ENCODE measurements around the gene RFX6.
A peak's percentile ranks its signal among the peaks of the same experiment; 100 is the strongest.

Gene RFX6

DNA sequence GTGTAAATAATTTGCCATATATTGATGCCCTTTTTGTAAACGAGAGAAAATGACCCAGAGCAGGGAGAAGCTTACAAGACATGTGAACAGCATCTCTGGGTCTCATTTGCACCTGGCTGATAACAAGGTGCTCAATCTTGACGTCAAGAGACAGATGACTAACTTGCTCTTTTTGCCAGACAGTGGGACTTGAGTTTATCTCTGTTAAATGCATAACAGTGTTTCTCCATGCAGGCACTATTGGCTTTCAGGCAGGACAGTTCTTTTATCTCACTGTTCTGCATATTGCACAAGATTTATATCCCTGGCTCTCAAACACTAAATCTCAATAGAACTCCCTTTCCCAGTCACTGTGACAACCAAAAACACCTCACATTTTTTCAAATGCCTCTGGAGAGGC, 56.4 kb downstream of the RFX6 start (continued):
- TF ChIP-seq, protein P1, sequence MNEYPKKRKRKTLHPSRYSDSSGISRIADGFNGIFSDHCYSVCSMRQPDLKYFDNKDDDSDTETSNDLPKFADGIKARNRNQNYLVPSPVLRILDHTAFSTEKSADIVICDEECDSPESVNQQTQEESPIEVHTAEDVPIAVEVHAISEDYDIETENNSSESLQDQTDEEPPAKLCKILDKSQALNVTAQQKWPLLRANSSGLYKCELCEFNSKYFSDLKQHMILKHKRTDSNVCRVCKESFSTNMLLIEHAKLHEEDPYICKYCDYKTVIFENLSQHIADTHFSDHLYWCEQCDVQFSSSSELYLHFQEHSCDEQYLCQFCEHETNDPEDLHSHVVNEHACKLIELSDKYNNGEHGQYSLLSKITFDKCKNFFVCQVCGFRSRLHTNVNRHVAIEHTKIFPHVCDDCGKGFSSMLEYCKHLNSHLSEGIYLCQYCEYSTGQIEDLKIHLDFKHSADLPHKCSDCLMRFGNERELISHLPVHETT (tag by site-specific recombination; IDR thresholded peaks at IDR 0.05): peak; percentile 43; the same call in 1 of the 2 replicates
- TF ChIP-seq ZNF658 (tag by site-specific recombination; IDR thresholded peaks at IDR 0.05) (no peak), ZNF660 (tag by site-specific recombination; IDR thresholded peaks at IDR 0.05) (no peak), ZNF529 (tag by site-specific recombination; IDR thresholded peaks at IDR 0.05; ENCODE audit: insufficient replicate concordance) (no peak), ZNF174 (tag by site-specific recombination; IDR thresholded peaks at IDR 0.05) (no peak), WT1 (tag by site-specific recombination; IDR thresholded peaks at IDR 0.05) (peak; percentile 59), KLF1 (tag by site-specific recombination; IDR thresholded peaks at IDR 0.05) (no peak), ZNF521 (tag by site-specific recombination; IDR thresholded peaks at IDR 0.05) (no peak), SP7 (tag by site-specific recombination; IDR thresholded peaks at IDR 0.05) (no peak), ZNF248 (tag by site-specific recombination; IDR thresholded peaks at IDR 0.05) (no peak), ZNF184 (tag by site-specific recombination; IDR thresholded peaks at IDR 0.05) (0 out of 2 replicates have a peak, but pooled peaks have one; percentile 33), ZNF501 (tag by site-specific recombination; IDR thresholded peaks at IDR 0.05) (peak; percentile 35; the same call in 1 of the 2 replicates), ZNF394 (tag by site-specific recombination; IDR thresholded peaks at IDR 0.05; ENCODE audit: borderline replicate concordance) (peak; percentile 58; the same call in 1 of the 2 replicates), YY2 (tag by site-specific recombination; IDR thresholded peaks at IDR 0.05) (no peak), ZFP69B (tag by site-specific recombination; IDR thresholded peaks at IDR 0.05) (no peak), SP3 (tag by site-specific recombination; IDR thresholded peaks at IDR 0.05) (peak; percentile 42), KLF10 (tag by site-specific recombination; IDR thresholded peaks at IDR 0.05) (no peak), ZNF624 (tag by site-specific recombination; IDR thresholded peaks at IDR 0.05) (no peak), ZNF23 (tag by site-specific recombination; IDR thresholded peaks at IDR 0.05; ENCODE audit: borderline replicate concordance) (no peak), ZNF19 (tag by site-specific recombination; IDR thresholded peaks at IDR 0.05; ENCODE audit: low read depth) (no peak), ZNF785 (tag by site-specific recombination; IDR thresholded peaks at IDR 0.05) (no peak), ZNF341 (tag by site-specific recombination; IDR thresholded peaks at IDR 0.05; ENCODE audit: low read depth) (no peak), ZNF629 (tag by site-specific recombination; IDR thresholded peaks at IDR 0.05) (peak; percentile 84), ZNF175 (tag by site-specific recombination; IDR thresholded peaks at IDR 0.05) (no peak), SALL2 (tag by site-specific recombination; IDR thresholded peaks at IDR 0.05; ENCODE audit: borderline replicate concordance) (no peak), ZNF416 (tag by site-specific recombination; IDR thresholded peaks at IDR 0.05) (no peak), ZNF837 (tag by site-specific recombination; IDR thresholded peaks at IDR 0.05) (no peak), ZNF10 (tag by site-specific recombination; IDR thresholded peaks at IDR 0.05) (no peak), SP2 (tag by site-specific recombination; IDR thresholded peaks at IDR 0.05) (no peak), ZNF664 (tag by site-specific recombination; IDR thresholded peaks at IDR 0.05) (no peak)
- TF ChIP-seq, protein P2, sequence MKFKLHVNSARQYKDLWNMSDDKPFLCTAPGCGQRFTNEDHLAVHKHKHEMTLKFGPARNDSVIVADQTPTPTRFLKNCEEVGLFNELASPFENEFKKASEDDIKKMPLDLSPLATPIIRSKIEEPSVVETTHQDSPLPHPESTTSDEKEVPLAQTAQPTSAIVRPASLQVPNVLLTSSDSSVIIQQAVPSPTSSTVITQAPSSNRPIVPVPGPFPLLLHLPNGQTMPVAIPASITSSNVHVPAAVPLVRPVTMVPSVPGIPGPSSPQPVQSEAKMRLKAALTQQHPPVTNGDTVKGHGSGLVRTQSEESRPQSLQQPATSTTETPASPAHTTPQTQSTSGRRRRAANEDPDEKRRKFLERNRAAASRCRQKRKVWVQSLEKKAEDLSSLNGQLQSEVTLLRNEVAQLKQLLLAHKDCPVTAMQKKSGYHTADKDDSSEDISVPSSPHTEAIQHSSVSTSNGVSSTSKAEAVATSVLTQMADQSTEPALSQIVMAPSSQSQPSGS (tag by site-specific recombination; IDR thresholded peaks at IDR 0.05; ENCODE audit: low read depth): no peak
- TF ChIP-seq, protein P3, sequence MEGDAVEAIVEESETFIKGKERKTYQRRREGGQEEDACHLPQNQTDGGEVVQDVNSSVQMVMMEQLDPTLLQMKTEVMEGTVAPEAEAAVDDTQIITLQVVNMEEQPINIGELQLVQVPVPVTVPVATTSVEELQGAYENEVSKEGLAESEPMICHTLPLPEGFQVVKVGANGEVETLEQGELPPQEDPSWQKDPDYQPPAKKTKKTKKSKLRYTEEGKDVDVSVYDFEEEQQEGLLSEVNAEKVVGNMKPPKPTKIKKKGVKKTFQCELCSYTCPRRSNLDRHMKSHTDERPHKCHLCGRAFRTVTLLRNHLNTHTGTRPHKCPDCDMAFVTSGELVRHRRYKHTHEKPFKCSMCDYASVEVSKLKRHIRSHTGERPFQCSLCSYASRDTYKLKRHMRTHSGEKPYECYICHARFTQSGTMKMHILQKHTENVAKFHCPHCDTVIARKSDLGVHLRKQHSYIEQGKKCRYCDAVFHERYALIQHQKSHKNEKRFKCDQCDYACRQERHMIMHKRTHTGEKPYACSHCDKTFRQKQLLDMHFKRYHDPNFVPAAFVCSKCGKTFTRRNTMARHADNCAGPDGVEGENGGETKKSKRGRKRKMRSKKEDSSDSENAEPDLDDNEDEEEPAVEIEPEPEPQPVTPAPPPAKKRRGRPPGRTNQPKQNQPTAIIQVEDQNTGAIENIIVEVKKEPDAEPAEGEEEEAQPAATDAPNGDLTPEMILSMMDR (tag by site-specific recombination; IDR thresholded peaks at IDR 0.05): no peak
- TF ChIP-seq, protein P4, sequence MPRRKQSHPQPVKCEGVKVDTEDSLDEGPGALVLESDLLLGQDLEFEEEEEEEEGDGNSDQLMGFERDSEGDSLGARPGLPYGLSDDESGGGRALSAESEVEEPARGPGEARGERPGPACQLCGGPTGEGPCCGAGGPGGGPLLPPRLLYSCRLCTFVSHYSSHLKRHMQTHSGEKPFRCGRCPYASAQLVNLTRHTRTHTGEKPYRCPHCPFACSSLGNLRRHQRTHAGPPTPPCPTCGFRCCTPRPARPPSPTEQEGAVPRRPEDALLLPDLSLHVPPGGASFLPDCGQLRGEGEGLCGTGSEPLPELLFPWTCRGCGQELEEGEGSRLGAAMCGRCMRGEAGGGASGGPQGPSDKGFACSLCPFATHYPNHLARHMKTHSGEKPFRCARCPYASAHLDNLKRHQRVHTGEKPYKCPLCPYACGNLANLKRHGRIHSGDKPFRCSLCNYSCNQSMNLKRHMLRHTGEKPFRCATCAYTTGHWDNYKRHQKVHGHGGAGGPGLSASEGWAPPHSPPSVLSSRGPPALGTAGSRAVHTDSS (tag by site-specific recombination; IDR thresholded peaks at IDR 0.05): no peak
- TF ChIP-seq, protein P5, sequence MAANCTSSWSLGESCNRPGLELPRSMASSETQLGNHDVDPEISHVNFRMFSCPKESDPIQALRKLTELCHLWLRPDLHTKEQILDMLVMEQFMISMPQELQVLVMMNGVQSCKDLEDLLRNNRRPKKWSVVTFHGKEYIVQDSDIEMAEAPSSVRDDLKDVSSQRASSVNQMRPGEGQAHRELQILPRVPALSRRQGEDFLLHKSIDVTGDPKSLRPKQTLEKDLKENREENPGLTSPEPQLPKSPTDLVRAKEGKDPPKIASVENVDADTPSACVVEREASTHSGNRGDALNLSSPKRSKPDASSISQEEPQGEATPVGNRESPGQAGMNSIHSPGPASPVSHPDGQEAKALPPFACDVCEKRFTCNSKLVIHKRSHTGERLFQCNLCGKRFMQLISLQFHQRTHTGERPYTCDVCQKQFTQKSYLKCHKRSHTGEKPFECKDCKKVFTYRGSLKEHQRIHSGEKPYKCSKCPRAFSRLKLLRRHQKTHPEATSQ (tag by site-specific recombination; IDR thresholded peaks at IDR 0.05): no peak
- TF ChIP-seq, protein P6, sequence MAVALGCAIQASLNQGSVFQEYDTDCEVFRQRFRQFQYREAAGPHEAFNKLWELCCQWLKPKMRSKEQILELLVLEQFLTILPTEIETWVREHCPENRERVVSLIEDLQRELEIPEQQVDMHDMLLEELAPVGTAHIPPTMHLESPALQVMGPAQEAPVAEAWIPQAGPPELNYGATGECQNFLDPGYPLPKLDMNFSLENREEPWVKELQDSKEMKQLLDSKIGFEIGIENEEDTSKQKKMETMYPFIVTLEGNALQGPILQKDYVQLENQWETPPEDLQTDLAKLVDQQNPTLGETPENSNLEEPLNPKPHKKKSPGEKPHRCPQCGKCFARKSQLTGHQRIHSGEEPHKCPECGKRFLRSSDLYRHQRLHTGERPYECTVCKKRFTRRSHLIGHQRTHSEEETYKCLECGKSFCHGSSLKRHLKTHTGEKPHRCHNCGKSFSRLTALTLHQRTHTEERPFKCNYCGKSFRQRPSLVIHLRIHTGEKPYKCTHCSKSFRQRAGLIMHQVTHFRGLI (tag by site-specific recombination; IDR thresholded peaks at IDR 0.05): no peak

All from HEK293 (cell line).